Esophagus muscularis mucosa (tissue), 4 donors: ENCODE data around the gene B4GALT4. TPM values are rescaled to one million over a fixed set of nuclear protein-coding genes. Genes with fewer than 3 reads are reported as not detected.

Experiments used
- DNase-seq: peaks from one replicate; pipeline ENCODE4 v3.0.0-alpha.2; 2017; ENCODE audit errors: extremely low spot score
- H3K27ac ChIP-seq, 4 donors: fragments of 200-600 bp; sonication (generic); replicated peaks in 1 of 4; 1 replicate in 3 of 4; 2 replicates in 1 of 4; pipeline ENCODE4 v1.5.1; 2016 to 2019; ENCODE audit warnings: mild to moderate bottlenecking in 1 of 4
- H3K27me3 ChIP-seq, 4 donors: fragments of 200-600 bp; sonication (generic); one replicate each; pipeline versions ENCODE4 v1.5.1 to v1.6.0; 2016 to 2019
- H3K36me3 ChIP-seq, 4 donors: fragments of 200-600 bp; sonication (generic); one replicate each; pipeline ENCODE4 v1.5.1; 2016 to 2019
- H3K4me1 ChIP-seq, 4 donors: fragments of 200-600 bp; sonication (generic); one replicate each; pipeline ENCODE4 v1.5.1; 2016 to 2019
- H3K4me3 ChIP-seq, 4 donors: fragments of 200-600 bp; sonication (generic); 1 replicate in 2 of 4; 2 replicates in 2 of 4; pipeline ENCODE4 v1.5.1; 2016 to 2019; ENCODE audit warnings: mild to moderate bottlenecking in 4 of 4, moderate library complexity in 1 of 4
- H3K9me3 ChIP-seq, 4 donors: fragments of 200-600 bp; sonication (generic); 1 replicate in 3 of 4; 2 replicates in 1 of 4; pipeline ENCODE4 v1.5.1; 2016 to 2019
- CTCF ChIP-seq, 3 experiments: fragments of 200-600 bp in 2 of 3; fragments of 450-650 bp in 1 of 3; sonication (generic) in 2 of 3; IDR thresholded peaks; one replicate each; pipeline ENCODE4 v1.5.1; 2017 to 2019; ENCODE audit warnings: antibody characterized with exemption in 3 of 3, mild to moderate bottlenecking in 2 of 3, moderate library complexity in 1 of 3
- EP300 ChIP-seq: sonication (generic); formaldehyde crosslinking; IDR thresholded peaks from one replicate; pipeline ENCODE4 v1.6.1; 2017; ENCODE audit warnings: antibody characterized with exemption
- POLR2A ChIP-seq: fragments of 450-650 bp; IDR thresholded peaks from one replicate; pipeline ENCODE4 v1.6.1; 2017; ENCODE audit warnings: antibody characterized with exemption, moderate library complexity, mild to moderate bottlenecking, low read depth
- POLR2AphosphoS5 ChIP-seq, 2 donors: sonication (generic); formaldehyde crosslinking; IDR thresholded peaks; one replicate each; pipeline ENCODE4 v1.6.1; 2017; ENCODE audit warnings: antibody characterized with exemption in 2 of 2
- WGBS: methylation state at CpG from one replicate; pipeline ENCODE4 v1.1.5; 2018; 5-methylcytosine and 5-hydroxymethylcytosine counted together
- intact Hi-C: fragments of 100-400 bp; cut with DNase I; formaldehyde crosslinking; loops from one replicate; pipeline ENCODE4 v1.15.1; 2023
- total RNA-seq, 4 donors: library from RNA; depleted of rRNA; stranded (reverse); fragments of >200 nt; gene quantifications; one replicate each; pipeline versions ENCODE4 v1.1.0 to v1.2.1, GENCODE V29; 2016

Gene B4GALT4
- 10 to 100 TPM; 13.3 to 15.4 (median 14.0) TPM for total RNA-seq

- peaks cover 19 to 29% (median 27%) of the 10 kb centered on the region in 4 donors for H3K4me1 ChIP-seq
- WGBS = 4% methylated on average over 48 of the region's 70 CpGs
- H3K36me3 ChIP-seq = peaks cover 0 to 11% (median 2%) of the 10 kb centered on the region in 4 donors
- intact Hi-C loops = loop anchor here (10.0 kb wide), 1 partner anchor 356 kb away; no protein-coding TSS in a partner anchor
- no peaks in the 10 kb centered on the region for H3K9me3 ChIP-seq
- H3K4me3 ChIP-seq = peak within 1 kb of the TSS; percentile 81 to 94 (median 82)
- H3K27ac ChIP-seq = peak within 1 kb of the TSS; percentile 88 to 92 (median 92)
- H3K27me3 ChIP-seq = no peaks in the 10 kb centered on the region
- TF ChIP-seq POLR2A (peak; percentile 48), EP300 (no peak), CTCF (IDR thresholded peaks at IDR 0.05) (no peak), POLR2AphosphoS5 (IDR thresholded peaks at IDR 0.05) (peak; percentile 68 to 88)
- peak; percentile 93 for DNase-seq
Observed at GRCh38 chr3:119240591-119241434, at the start of gene B4GALT4. Gene B4GALT4 (minus strand): TSS chr3:119240878. CDS start chr3:119230099, 10,779 bp downstream.

GRCh38 chr3:119289404-119289770, 48.7 kb upstream of the B4GALT4 start:
- Histone ChIP-seq H3K4me3 (no peak overlapping the region), H3K4me1 (peaks cover 10 to 14% (median 12%) of the 10 kb centered on the region in 4 donors), H3K36me3 (no peaks in the 10 kb centered on the region), H3K27me3 (no peaks in the 10 kb centered on the region), H3K9me3 (peaks cover 0 to 14% (median 2%) of the 10 kb centered on the region in 4 donors), H3K27ac (no peak overlapping the region)
- intact Hi-C loops = no loop called here
- peak; percentile 45 for DNase-seq
- TF ChIP-seq POLR2AphosphoS5 (IDR thresholded peaks at IDR 0.05) (no peak), CTCF (IDR thresholded peaks at IDR 0.05) (no peak), POLR2A (no peak)
- WGBS = 64% methylated on average over 2 of the region's 2 CpGs

GRCh38 chr3:119288669-119289403, 48.2 kb upstream of the B4GALT4 start:
- Histone ChIP-seq H3K27ac (no peak overlapping the region), H3K36me3 (no peaks in the 10 kb centered on the region), H3K27me3 (no peaks in the 10 kb centered on the region), H3K9me3 (peaks cover 0 to 14% (median 2%) of the 10 kb centered on the region in 4 donors), H3K4me1 (peaks cover 10 to 14% (median 12%) of the 10 kb centered on the region in 4 donors), H3K4me3 (no peak overlapping the region)
- DNase-seq = peak; percentile 60
- intact Hi-C loops = no loop called here
- TF ChIP-seq POLR2AphosphoS5 (IDR thresholded peaks at IDR 0.05) (no peak), EP300 (no peak), POLR2A (no peak), CTCF (IDR thresholded peaks at IDR 0.05) (no peak)
- 88% methylated on average over 1 of the region's 3 CpGs for WGBS

GRCh38 chr3:119279584-119280243, 39.0 kb upstream of the B4GALT4 start:
- TF ChIP-seq POLR2A (no peak), POLR2AphosphoS5 (IDR thresholded peaks at IDR 0.05) (no peak), CTCF (IDR thresholded peaks at IDR 0.05) (no peak), EP300 (no peak)
- Histone ChIP-seq H3K9me3 (no peaks in the 10 kb centered on the region), H3K27ac (peak overlapping the region; percentile 52 to 70 (median 65)), H3K4me3 (no peak overlapping the region), H3K27me3 (no peaks in the 10 kb centered on the region), H3K4me1 (peaks cover 10 to 19% (median 16%) of the 10 kb centered on the region in 4 donors), H3K36me3 (no peaks in the 10 kb centered on the region)
- intact Hi-C loops = no loop called here
- no peak for DNase-seq
- WGBS = 78% methylated on average over 5 of the region's 5 CpGs
